PC-9 (cell line): Measurements from ENCODE around the gene KIF6. TPM values are rescaled to one million over a fixed set of nuclear protein-coding genes. Genes with fewer than 3 reads are reported as not detected.
"Not testable (repeated sequence)": the region's sequence is repeated elsewhere in the genome, so short reads cannot be mapped to it uniquely, and the experiment has no call there.

Experiments
- BruUV-seq: library from RNA; stranded (reverse); fragments of 400-500 nt; replicated peaks from 2 replicates; lab custom pipeline; 2021; lab: Mats Ljungman, UMichigan
- CTCF ChIA-PET: fragments of 300-600 bp; sonication (Branson Sonifier 250); formaldehyde crosslinking; loops from one replicate; lab custom pipeline; 2022; ENCODE audit warnings: antibody characterized with exemption; lab: Charles Lee
- POLR2A ChIA-PET: fragments of 300-600 bp; sonication (Branson Sonifier 250); formaldehyde crosslinking; loops from one replicate; lab custom pipeline; 2022; ENCODE audit warnings: antibody characterized with exemption; ENCODE audit not compliant: unreplicated experiment; lab: Charles Lee
- DNase-seq, 2 experiments: peaks; one replicate each; pipeline versions ENCODE4 v3.0.0 to v3.0.0-alpha.2; 2015 to 2022; ENCODE audit warnings: mixed read lengths in 1 of 2
- H2AFZ ChIP-seq: fragments of 200-600 bp; sonication (generic); 2 replicates; pipeline ENCODE4 v1.8.1; 2017; ENCODE audit warnings: antibody characterized with exemption
- H3F3A ChIP-seq: fragments of 200-600 bp; sonication (generic); 2 replicates; pipeline ENCODE4 v1.8.1; 2017; ENCODE audit warnings: antibody characterized with exemption, mild to moderate bottlenecking, low read depth; ENCODE audit not compliant: insufficient read depth
- H3K27ac ChIP-seq: fragments of 200-600 bp; sonication (generic); 2 replicates; pipeline ENCODE4 v1.6.1; 2016; ENCODE audit warnings: mixed run types
- H3K27me3 ChIP-seq: fragments of 200-600 bp; sonication (generic); 2 replicates; pipeline ENCODE4 v1.6.1; 2016; ENCODE audit warnings: low read depth, mixed run types; ENCODE audit not compliant: insufficient read depth
- H3K36me3 ChIP-seq: fragments of 200-600 bp; sonication (generic); 2 replicates; pipeline ENCODE4 v1.6.1; 2016; ENCODE audit warnings: low read depth, mixed run types
- H3K4me1 ChIP-seq: fragments of 200-600 bp; sonication (generic); replicated peaks from 2 replicates; pipeline ENCODE4 v1.6.1; 2016; ENCODE audit warnings: mixed run types; ENCODE audit not compliant: insufficient read depth
- H3K4me2 ChIP-seq: fragments of 200-600 bp; sonication (generic); 2 replicates; pipeline ENCODE4 v1.6.1; 2017; ENCODE audit warnings: mixed run types
- H3K4me3 ChIP-seq: fragments of 200-600 bp; sonication (generic); 2 replicates; pipeline ENCODE4 v1.6.1; 2016; ENCODE audit warnings: mixed run types
- H3K79me2 ChIP-seq: fragments of 200-600 bp; sonication (generic); 2 replicates; pipeline ENCODE4 v1.6.1; 2017; ENCODE audit warnings: low read depth, mixed run types
- H3K9me2 ChIP-seq: fragments of 200-600 bp; sonication (generic); 2 replicates; pipeline ENCODE4 v1.8.1; 2017; ENCODE audit warnings: mild to moderate bottlenecking; ENCODE audit not compliant: insufficient read depth
- H3K9me3 ChIP-seq: fragments of 200-600 bp; sonication (generic); 2 replicates; pipeline ENCODE4 v1.8.1; 2016; ENCODE audit warnings: low read depth; ENCODE audit not compliant: insufficient read depth
- H4K20me1 ChIP-seq: fragments of 200-600 bp; sonication (generic); 2 replicates; pipeline ENCODE4 v1.8.1; 2017; ENCODE audit not compliant: insufficient read depth
- CTCF ChIP-seq: fragments of 200-600 bp; sonication (generic); conservative IDR thresholded peaks from 2 replicates; pipeline ENCODE4 v1.6.1; 2017; ENCODE audit warnings: mixed run types, antibody characterized with exemption, mild to moderate bottlenecking, moderate library complexity
- EZH2 ChIP-seq: fragments of 200-600 bp; sonication (generic); IDR thresholded peaks from 2 replicates; pipeline ENCODE4 v1.8.0; 2017; ENCODE audit warnings: antibody characterized with exemption, low read depth
- intact Hi-C: fragments of 100-400 bp; cut with micrococcal nuclease; formaldehyde crosslinking; loops from one replicate; pipeline ENCODE4 v1.10.0; 2022; ENCODE audit not compliant: unreplicated experiment
- total RNA-seq: library from RNA; stranded (reverse); gene quantifications from 2 replicates; pipeline ENCODE4 v1.2.3, GENCODE V29; 2021

KIF6 gene
- total RNA-seq, 1 experiment from 2014 or later: not detected

DNA sequence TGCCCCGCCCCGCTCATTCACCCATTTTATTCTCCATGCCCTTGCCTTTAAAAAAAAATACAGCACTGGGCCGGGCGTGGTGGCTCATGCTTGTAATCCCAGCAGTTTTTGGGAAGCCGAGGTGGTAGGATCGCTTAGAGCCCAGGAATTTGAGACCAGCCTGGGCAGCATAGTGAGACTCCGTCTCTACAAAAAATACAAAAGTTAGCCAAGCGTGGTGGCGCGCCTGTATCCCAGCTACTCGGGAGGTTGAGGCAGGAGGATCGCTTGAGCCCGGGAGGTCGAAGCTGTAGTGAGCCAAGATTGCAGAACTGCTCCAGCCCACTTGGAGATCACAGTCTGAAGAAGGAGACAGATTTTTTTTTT is 407 bp upstream of the KIF6 start:
- Histone ChIP-seq H4K20me1 (no peaks in the 10 kb centered on the region), H2AFZ (no peak overlapping the region), H3K36me3 (no peaks in the 10 kb centered on the region), H3F3A (no peaks in the 10 kb centered on the region), H3K4me1 (no peaks in the 10 kb centered on the region), H3K4me2 (no peak overlapping the region), H3K9me2 (no peaks in the 10 kb centered on the region), H3K9me3 (no peaks in the 10 kb centered on the region), H3K79me2 (no peaks in the 10 kb centered on the region), H3K27me3 (peaks cover 5% of the 10 kb centered on the region; the same call in 1 of the 2 replicates), H3K27ac (no peak overlapping the region), H3K4me3 (no peak overlapping the region)
- BruUV-seq: no TSS peak
- CTCF ChIA-PET: no interaction called here
- intact Hi-C loops: no loop called here
- DNase-seq: no peak
- POLR2A ChIA-PET: no interaction called here
- no peak for TF ChIP-seq CTCF
- no peak for TF ChIP-seq EZH2

DNA sequence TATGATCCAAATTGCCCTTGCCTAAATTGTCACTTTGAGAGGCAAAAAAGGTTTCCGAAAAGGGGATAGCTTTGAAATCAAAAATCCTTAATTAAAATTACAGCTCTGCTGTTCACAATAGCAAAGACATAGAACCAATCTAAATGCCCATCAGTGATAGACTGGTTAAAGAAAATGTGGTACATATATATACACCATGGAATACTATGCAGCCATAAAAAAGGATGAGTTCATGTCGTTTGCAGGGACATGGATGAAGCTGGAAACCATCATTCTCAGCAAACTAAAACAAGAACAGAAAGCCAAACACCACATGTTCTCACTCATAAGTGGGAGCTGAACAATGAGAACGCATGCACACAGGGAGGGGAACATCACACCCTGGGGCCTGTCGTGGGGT is 1.9 kb downstream of the KIF6 start:
- CTCF ChIA-PET, H3K9me2 ChIP-seq, H3K27me3 ChIP-seq, H3K4me3 ChIP-seq, H3K4me1 ChIP-seq, H2AFZ ChIP-seq, H3F3A ChIP-seq, H3K4me2 ChIP-seq, DNase-seq, intact Hi-C loops, POLR2A ChIA-PET, H3K27ac ChIP-seq, H3K79me2 ChIP-seq, BruUV-seq, H3K36me3 ChIP-seq, H4K20me1 ChIP-seq, H3K9me3 ChIP-seq: not testable (repeated sequence)

DNA sequence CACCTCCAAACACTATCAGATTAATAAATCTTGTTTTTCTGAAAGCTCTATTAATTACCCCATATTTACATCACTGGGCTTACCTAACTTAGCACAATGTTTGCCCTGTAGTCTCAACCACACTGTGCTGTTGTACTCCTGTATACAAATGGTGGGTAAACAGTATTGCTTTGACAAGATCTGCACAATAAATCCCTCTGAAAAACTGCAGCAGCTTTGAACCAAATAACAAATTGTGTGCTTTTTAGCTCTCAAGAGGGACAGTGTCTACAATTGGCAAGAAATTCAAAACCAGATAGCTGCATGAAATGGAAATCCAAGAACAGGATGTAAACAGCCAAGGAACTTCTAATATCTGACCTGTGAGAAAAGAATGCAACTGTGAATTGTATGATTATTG is 10.4 kb downstream of the KIF6 start:
- no peak overlapping the region for H3K27ac ChIP-seq
- H3K4me1 ChIP-seq: no peaks in the 10 kb centered on the region
- no peak for TF ChIP-seq EZH2
- no peak for TF ChIP-seq CTCF
- H3K4me2 ChIP-seq: no peak overlapping the region
- ChIA-PET POLR2A (no interaction called here), CTCF (no interaction called here)
- H3F3A ChIP-seq: no peaks in the 10 kb centered on the region
- H3K9me2 ChIP-seq: no peaks in the 10 kb centered on the region
- intact Hi-C loops: no loop called here
- DNase-seq: no peak
- no peak overlapping the region for H3K4me3 ChIP-seq
- no peaks in the 10 kb centered on the region for H3K79me2 ChIP-seq
- no peak overlapping the region for H2AFZ ChIP-seq
- no peaks in the 10 kb centered on the region for H3K9me3 ChIP-seq
- BruUV-seq: no TSS peak
- no peaks in the 10 kb centered on the region for H3K36me3 ChIP-seq
- H3K27me3 ChIP-seq: peaks cover 9% of the 10 kb centered on the region
- no peaks in the 10 kb centered on the region for H4K20me1 ChIP-seq

GRCh38 chr6:39707962-39708683 is 17.1 kb downstream of the KIF6 start:
- Histone ChIP-seq H4K20me1 (no peaks in the 10 kb centered on the region), H3K4me3 (no peak overlapping the region), H3K4me1 (no peaks in the 10 kb centered on the region), H3K27ac (no peak overlapping the region), H2AFZ (no peak overlapping the region), H3K27me3 (peaks cover 17% of the 10 kb centered on the region), H3K4me2 (no peak overlapping the region), H3K9me3 (no peaks in the 10 kb centered on the region), H3K79me2 (no peaks in the 10 kb centered on the region), H3F3A (no peaks in the 10 kb centered on the region), H3K9me2 (no peaks in the 10 kb centered on the region), H3K36me3 (no peaks in the 10 kb centered on the region)
- no TSS peak for BruUV-seq
- POLR2A ChIA-PET: no interaction called here
- CTCF ChIA-PET: no interaction called here
- TF ChIP-seq CTCF (no peak), EZH2 (no peak)
- intact Hi-C loops: no loop called here
- no peak for DNase-seq
